Mesothelial cell of epicardium (in vitro differentiated cells): Measurements from ENCODE around the gene EEFSEC. TPM values are rescaled to one million over a fixed set of nuclear protein-coding genes. Genes with fewer than 3 reads are reported as not detected.

Experiments used
- DNase-seq, 2 experiments: peaks; one replicate each; pipeline ENCODE4 v3.0.0; 2021; ENCODE audit warnings: low spot score in 2 of 2; ENCODE audit not compliant: unreplicated experiment in 2 of 2
- H3K27ac Mint-ChIP-seq: 2 replicates; pipeline ENCODE4 v1.8.0; 2021; ENCODE audit warnings: mixed read lengths
- H3K27me3 Mint-ChIP-seq: 2 replicates; pipeline ENCODE4 v1.8.0; 2021; ENCODE audit warnings: low read depth, mixed read lengths
- H3K36me3 Mint-ChIP-seq: 2 replicates; pipeline ENCODE4 v1.8.0; 2021; ENCODE audit warnings: mixed read lengths
- H3K4me1 Mint-ChIP-seq: 2 replicates; pipeline ENCODE4 v1.8.0; 2021; ENCODE audit warnings: mixed read lengths
- H3K4me3 Mint-ChIP-seq: 2 replicates; pipeline ENCODE4 v1.8.0; 2021; ENCODE audit warnings: mild to moderate bottlenecking, moderate library complexity, mixed read lengths
- H3K9me3 Mint-ChIP-seq: 2 replicates; pipeline ENCODE4 v1.8.0; 2021; ENCODE audit warnings: mixed read lengths
- CTCF ChIP-seq: fragments of 200-600 bp; sonication (generic); IDR thresholded peaks from one replicate; pipeline ENCODE4 v1.5.0; 2021; ENCODE audit warnings: antibody characterized with exemption; ENCODE audit not compliant: unreplicated experiment
- total RNA-seq: library from RNA; stranded (reverse); gene quantifications from 3 replicates; pipeline ENCODE4 v1.2.1, GENCODE V29; 2021

The EEFSEC gene
- total RNA-seq, 1 donor from 2014 or later, result 19.4 TPM

GRCh38 chr3:128122013-128122412 is 31.3 kb upstream of the EEFSEC start:
- H3K4me1 Mint-ChIP-seq, result peaks cover 20% of the 10 kb centered on the region
- no peak for TF ChIP-seq CTCF
- H3K27me3 Mint-ChIP-seq, result no peaks in the 10 kb centered on the region
- H3K4me3 Mint-ChIP-seq, result peak overlapping the region; percentile 98
- H3K36me3 Mint-ChIP-seq, result peaks cover 6% of the 10 kb centered on the region
- H3K9me3 Mint-ChIP-seq, result peaks cover 3% of the 10 kb centered on the region
- no peak overlapping the region for H3K27ac Mint-ChIP-seq
- no peak for DNase-seq

- DNase-seq, result no peak
- peak overlapping the region; percentile 98 for H3K4me3 Mint-ChIP-seq
- peaks cover 3% of the 10 kb centered on the region for H3K36me3 Mint-ChIP-seq
- no peak for TF ChIP-seq CTCF
- H3K9me3 Mint-ChIP-seq, result peaks cover 3% of the 10 kb centered on the region
- peak overlapping the region; percentile 98 for H3K27ac Mint-ChIP-seq
- peaks cover 6% of the 10 kb centered on the region for H3K27me3 Mint-ChIP-seq
- H3K4me1 Mint-ChIP-seq, result peaks cover 20% of the 10 kb centered on the region
Observed at GRCh38 chr3:128123156-128123537, 30.1 kb upstream of the EEFSEC start.

GRCh38 chr3:128123538-128124368 is 29.5 kb upstream of the EEFSEC start, which contains the start of gene RUVBL1:
RUVBL1 (minus strand) TSS chr3:128123812; CDS start chr3:128123724, 88 bp downstream.
- Mint-ChIP-seq H3K4me3 (peak within 1 kb of the TSS; percentile 98), H3K9me3 (peaks cover 3% of the 10 kb centered on the region), H3K27ac (peak within 1 kb of the TSS; percentile 98), H3K36me3 (peaks cover 3% of the 10 kb centered on the region), H3K4me1 (peaks cover 20% of the 10 kb centered on the region), H3K27me3 (peaks cover 11% of the 10 kb centered on the region)
- peak; percentile 91 to 94 for DNase-seq
- TF ChIP-seq CTCF, result no peak

GRCh38 chr3:128127236-128127635 is 26.0 kb upstream of the EEFSEC start:
- Mint-ChIP-seq H3K36me3 (no peaks in the 10 kb centered on the region), H3K4me1 (peaks cover 14% of the 10 kb centered on the region), H3K27me3 (peaks cover 20% of the 10 kb centered on the region), H3K4me3 (no peak overlapping the region), H3K9me3 (peaks cover 3% of the 10 kb centered on the region), H3K27ac (no peak overlapping the region)
- no peak for DNase-seq
- no peak for TF ChIP-seq CTCF

- H3K4me3 Mint-ChIP-seq, result no peak overlapping the region
- no peak for DNase-seq
- H3K4me1 Mint-ChIP-seq, result peaks cover 6% of the 10 kb centered on the region
- H3K9me3 Mint-ChIP-seq, result peaks cover 7% of the 10 kb centered on the region
- no peak for TF ChIP-seq CTCF
- no peaks in the 10 kb centered on the region for H3K36me3 Mint-ChIP-seq
- H3K27me3 Mint-ChIP-seq, result peaks cover 20% of the 10 kb centered on the region
- no peak overlapping the region for H3K27ac Mint-ChIP-seq
Observed at GRCh38 chr3:128128251-128128650, 25.0 kb upstream of the EEFSEC start.
